SU-DHL-6 (cell line): ENCODE results near the gene SLC9A1.

Source experiments
- H2AFZ ChIP-seq: fragments of 200-600 bp; sonication (generic); 2 replicates; pipeline ENCODE4 v1.6.1; 2014; ENCODE audit warnings: low read depth, mild to moderate bottlenecking, moderate library complexity, mixed read lengths, antibody characterized with exemption, low read length; ENCODE audit not compliant: severe bottlenecking
- H3F3A ChIP-seq: fragments of 200-600 bp; shearing (Covaris generic); 2 replicates; pipeline ENCODE4 v1.6.0; 2016; ENCODE audit warnings: antibody characterized with exemption, mild to moderate bottlenecking; ENCODE audit not compliant: insufficient read depth
- H3K27ac ChIP-seq: fragments of 200-600 bp; sonication (generic); 2 replicates; pipeline ENCODE4 v1.5.1; 2016; ENCODE audit warnings: low read depth, mild to moderate bottlenecking, low read length, moderate library complexity, mixed read lengths
- H3K27me3 ChIP-seq: fragments of 200-600 bp; sonication (generic), shearing (Covaris generic); 2 replicates; pipeline ENCODE4 v1.6.0; 2014; ENCODE audit warnings: mild to moderate bottlenecking, low read length
- H3K36me3 ChIP-seq: fragments of 200-600 bp; sonication (generic); 2 replicates; pipeline ENCODE4 v1.6.1; 2014; ENCODE audit warnings: mild to moderate bottlenecking, low read length, mixed read lengths
- H3K4me2 ChIP-seq: fragments of 300-600, 200-600 bp; shearing (Covaris generic), sonication (generic); 2 replicates; pipeline ENCODE4 v1.6.0; 2014; ENCODE audit warnings: low read length, low read depth, mild to moderate bottlenecking; ENCODE audit not compliant: poor library complexity, severe bottlenecking
- H3K4me3 ChIP-seq: fragments of 200-600 bp; sonication (generic); 2 replicates; pipeline ENCODE4 v1.5.1; 2014; ENCODE audit warnings: antibody characterized with exemption, low read length, mild to moderate bottlenecking, mixed read lengths; ENCODE audit not compliant: insufficient read depth, poor library complexity, severe bottlenecking
- H3K79me2 ChIP-seq: fragments of 200-600 bp; sonication (generic); 2 replicates; pipeline ENCODE4 v1.6.1; 2014; ENCODE audit warnings: mild to moderate bottlenecking, low read length, moderate library complexity; ENCODE audit not compliant: insufficient read depth
- H3K9ac ChIP-seq: fragments of 200-600 bp; sonication (generic); 2 replicates; pipeline ENCODE4 v1.7.0; 2014; ENCODE audit warnings: mild to moderate bottlenecking, low read length
- H3K9me2 ChIP-seq: fragments of 200-600 bp; sonication (generic); replicated peaks from 2 replicates; pipeline ENCODE4 v1.6.1; 2014; ENCODE audit warnings: low read length; ENCODE audit not compliant: insufficient read depth
- H3K9me3 ChIP-seq: fragments of 200-600 bp; sonication (generic); 2 replicates; pipeline ENCODE4 v1.6.1; 2014; ENCODE audit warnings: low read length, mixed read lengths; ENCODE audit not compliant: insufficient read depth
- H4K20me1 ChIP-seq: fragments of 200-600 bp; sonication (generic); 2 replicates; pipeline ENCODE4 v1.6.1; 2014; ENCODE audit warnings: low read depth, mild to moderate bottlenecking, antibody characterized with exemption, low read length, moderate library complexity, mixed read lengths
- CTCF ChIP-seq: fragments of 200-600 bp; sonication (generic); IDR thresholded peaks from one replicate; pipeline ENCODE4 v1.5.1; 2017; ENCODE audit warnings: antibody characterized with exemption, mild to moderate bottlenecking, low read length, moderate library complexity; ENCODE audit not compliant: insufficient read depth, poor library complexity, severe bottlenecking
- EZH2phosphoT487 ChIP-seq: fragments of 200-600 bp; sonication (generic), shearing (Covaris generic); conservative IDR thresholded peaks from 2 replicates; pipeline ENCODE4 v1.6.1; 2018; ENCODE audit warnings: mild to moderate bottlenecking, antibody characterized with exemption, low read length, moderate library complexity, mixed read lengths

Gene SLC9A1

GRCh38 chr1:27132624-27133023 is 22.3 kb downstream of the SLC9A1 start:
- H3K27ac ChIP-seq = no peak overlapping the region
- H3K79me2 ChIP-seq = no peaks in the 10 kb centered on the region; the same call in 1 of the 2 replicates
- H3K4me2 ChIP-seq = no peak overlapping the region
- TF ChIP-seq EZH2phosphoT487 (no peak), CTCF (no peak)
- H3F3A ChIP-seq = no peaks in the 10 kb centered on the region
- H3K4me3 ChIP-seq = no peak overlapping the region
- no peaks in the 10 kb centered on the region for H3K9me2 ChIP-seq
- no peak overlapping the region for H3K9ac ChIP-seq
- no peaks in the 10 kb centered on the region for H3K9me3 ChIP-seq
- H3K27me3 ChIP-seq = no peaks in the 10 kb centered on the region
- no peak overlapping the region for H2AFZ ChIP-seq
- H3K36me3 ChIP-seq = no peaks in the 10 kb centered on the region
- no peaks in the 10 kb centered on the region for H4K20me1 ChIP-seq

- Histone ChIP-seq H2AFZ (no peak overlapping the region), H4K20me1 (no peaks in the 10 kb centered on the region), H3K36me3 (no peaks in the 10 kb centered on the region), H3K9me2 (no peaks in the 10 kb centered on the region), H3K4me3 (no peak overlapping the region), H3K9me3 (no peaks in the 10 kb centered on the region), H3F3A (no peaks in the 10 kb centered on the region), H3K79me2 (no peaks in the 10 kb centered on the region; the same call in 1 of the 2 replicates), H3K9ac (no peak overlapping the region), H3K27ac (no peak overlapping the region), H3K27me3 (no peaks in the 10 kb centered on the region), H3K4me2 (no peak overlapping the region)
- TF ChIP-seq CTCF (no peak), EZH2phosphoT487 (no peak)
Measured at GRCh38 chr1:27132147-27132546, 22.8 kb downstream of the SLC9A1 start.

- TF ChIP-seq EZH2phosphoT487 = no peak
- TF ChIP-seq CTCF = no peak
- Histone ChIP-seq H3K4me3 (no peak overlapping the region), H3K4me2 (no peak overlapping the region), H3K27ac (no peak overlapping the region), H2AFZ (no peak overlapping the region), H3K36me3 (no peaks in the 10 kb centered on the region), H3K27me3 (no peaks in the 10 kb centered on the region), H3K79me2 (no peaks in the 10 kb centered on the region; the same call in 1 of the 2 replicates), H4K20me1 (no peaks in the 10 kb centered on the region), H3F3A (no peaks in the 10 kb centered on the region), H3K9me3 (no peaks in the 10 kb centered on the region), H3K9me2 (no peaks in the 10 kb centered on the region), H3K9ac (no peak overlapping the region)
Measured at GRCh38 chr1:27130798-27131197, 24.1 kb downstream of the SLC9A1 start.
